GM18505 (cell line): ENCODE data around the gene BMP6.

Experiments used
- ATAC-seq: cut with Tn5 transposase; IDR thresholded peaks from one replicate; pipeline ENCODE4 v1.9.1; 2021; ENCODE audit not compliant: unreplicated experiment
- POLR2A ChIP-seq: IDR thresholded peaks from 4 replicates; pipeline ENCODE4 v1.6.1; 2011; ENCODE audit warnings: borderline replicate concordance; ENCODE audit not compliant: insufficient read depth, insufficient read length; ENCODE audit errors: extremely low read depth

The BMP6 gene

GRCh38 chr6:7819431-7820015, 93.6 kb downstream of the BMP6 start:
- no peak for TF ChIP-seq POLR2A
- no peak for ATAC-seq

GRCh38 chr6:7820288-7820835, 94.5 kb downstream of the BMP6 start:
- TF ChIP-seq POLR2A = no peak
- no peak for ATAC-seq

GRCh38 chr6:7821426-7821825, 95.5 kb downstream of the BMP6 start:
- no peak for ATAC-seq
- no peak for TF ChIP-seq POLR2A

- TF ChIP-seq POLR2A = no peak
- no peak for ATAC-seq
Observed at GRCh38 chr6:7823552-7823951, 97.7 kb downstream of the BMP6 start.

GRCh38 chr6:7825986-7826385, 100.1 kb downstream of the BMP6 start:
- no peak for ATAC-seq
- TF ChIP-seq POLR2A = no peak

- no peak for ATAC-seq
- no peak for TF ChIP-seq POLR2A
Observed at GRCh38 chr6:7827142-7827541, 101.2 kb downstream of the BMP6 start.

GRCh38 chr6:7828124-7828523, 102.2 kb downstream of the BMP6 start:
- no peak for TF ChIP-seq POLR2A
- no peak for ATAC-seq

- ATAC-seq = no peak
Observed at GRCh38 chr6:7832904-7833750, 107.2 kb downstream of the BMP6 start.

GRCh38 chr6:7833751-7834070, 107.8 kb downstream of the BMP6 start:
- no peak for ATAC-seq
- TF ChIP-seq POLR2A = no peak

More at GRCh38 chr6:7832904-7833750, 107.2 kb downstream of the BMP6 start:
- TF ChIP-seq POLR2A = no peak

- no peak for TF ChIP-seq POLR2A
- ATAC-seq = no peak
Observed at GRCh38 chr6:7836371-7837026, 110.6 kb downstream of the BMP6 start.

- no peak for TF ChIP-seq POLR2A
- ATAC-seq = no peak
Observed at GRCh38 chr6:7841781-7842468, 116.0 kb downstream of the BMP6 start.

- no peak for ATAC-seq
- no peak for TF ChIP-seq POLR2A
Observed at GRCh38 chr6:7846966-7847818, 121.3 kb downstream of the BMP6 start.
